RWPE1 (cell line): ENCODE data around the gene TDRD6.
"Not testable (repeated sequence)": the region's sequence is repeated elsewhere in the genome, so short reads cannot be mapped to it uniquely, and the experiment has no call there.

Experiments used
- CTCF ChIA-PET: fragments of 350-600 bp; sonication (Branson Sonifier 250); formaldehyde crosslinking; extraction: SDS; loops from one replicate; lab custom pipeline; 2021; lab: Yijun Ruan, JAX
- POLR2A ChIA-PET: fragments of 400-600 bp; formaldehyde crosslinking; extraction: SDS; loops from one replicate; lab custom pipeline; 2020; ENCODE audit warnings: antibody characterized with exemption; ENCODE audit not compliant: low non-redundant PET; lab: Yijun Ruan, JAX
- DNase-seq: peaks from one replicate; pipeline ENCODE4 v3.0.0; 2012; ENCODE audit warnings: low spot score
- H3K27ac ChIP-seq: fragments of 450-650 bp; 2 replicates; pipeline ENCODE4 v1.5.1; 2017
- CTCF ChIP-seq: fragments of 450-650 bp; conservative IDR thresholded peaks from 2 replicates; pipeline ENCODE4 v1.5.1; 2017; ENCODE audit warnings: low read depth, mild to moderate bottlenecking

TDRD6 gene

GRCh38 chr6:46736906-46737305, 49.2 kb downstream of the TDRD6 start:
- peak; percentile 38 for DNase-seq
- CTCF ChIA-PET, result no interaction called here
- no peak overlapping the region for H3K27ac ChIP-seq
- POLR2A ChIA-PET, result interaction anchor here (0.7 kb wide), 1 partner anchor 450 kb away, joined by 3 read pairs; no protein-coding TSS in a partner anchor
- no peak for TF ChIP-seq CTCF

GRCh38 chr6:46741482-46741881, 53.8 kb downstream of the TDRD6 start:
- H3K27ac ChIP-seq, result no peak overlapping the region
- TF ChIP-seq CTCF, result no peak
- POLR2A ChIA-PET, result no interaction called here
- CTCF ChIA-PET, result no interaction called here
- DNase-seq, result no peak

DNA sequence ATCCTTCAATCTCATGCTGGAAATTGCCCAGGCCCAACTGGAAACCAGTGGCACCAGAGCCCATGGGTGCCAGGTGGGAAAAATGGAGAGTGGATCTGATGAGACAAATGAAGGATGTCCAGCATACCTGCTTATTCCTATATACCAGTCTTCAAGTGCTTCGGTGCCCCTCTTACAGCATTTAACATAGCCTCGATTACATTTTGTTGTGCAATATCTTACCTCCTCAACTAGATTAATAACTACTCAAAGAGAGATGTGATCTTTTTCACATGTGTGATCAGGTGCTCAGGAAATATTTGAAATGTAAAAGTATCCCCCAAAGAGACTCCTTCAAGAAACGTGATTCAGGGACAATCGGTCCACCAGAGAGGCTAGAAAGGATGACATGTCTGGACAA, 54.2 kb downstream of the TDRD6 start:
- no peak overlapping the region for H3K27ac ChIP-seq
- POLR2A ChIA-PET, result no interaction called here
- no peak for DNase-seq
- TF ChIP-seq CTCF, result no peak
- CTCF ChIA-PET, result no interaction called here

DNA sequence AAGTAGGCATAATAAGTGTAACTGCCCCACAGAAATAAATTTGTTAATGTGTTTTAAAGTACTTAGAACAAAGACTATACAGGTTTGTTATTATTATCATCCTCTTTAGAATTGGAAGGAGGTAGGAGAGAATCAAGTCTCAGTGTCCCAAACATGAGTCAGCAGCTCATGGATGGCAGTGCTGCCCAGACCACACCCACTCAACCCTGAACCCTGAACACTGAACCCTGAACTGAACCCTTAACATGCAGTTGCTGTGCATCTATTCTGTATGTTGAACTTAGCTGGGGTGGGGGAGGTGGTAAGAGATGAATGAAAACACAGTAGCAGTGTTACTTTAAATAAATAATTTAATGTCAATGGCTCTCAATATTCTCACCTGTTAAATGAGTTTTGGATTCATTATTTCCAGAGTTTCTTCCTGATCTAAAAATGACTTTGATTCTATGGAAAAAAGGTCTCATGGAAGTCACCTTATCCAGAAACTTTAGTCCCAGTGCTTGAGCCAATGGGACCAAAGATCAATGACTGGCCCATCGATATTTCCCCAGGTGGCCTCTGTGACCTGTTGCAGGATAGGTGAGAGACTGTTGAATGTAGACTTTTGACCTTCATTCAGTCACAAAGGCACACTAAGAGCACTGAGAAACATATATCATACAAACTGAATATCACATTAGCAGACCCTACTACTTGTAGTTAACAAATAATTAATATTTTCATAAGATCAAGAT, 55.9 kb downstream of the TDRD6 start:
- POLR2A ChIA-PET, result no interaction called here
- DNase-seq, result no peak
- CTCF ChIA-PET, result no interaction called here
- TF ChIP-seq CTCF, result no peak
- H3K27ac ChIP-seq, result no peak overlapping the region

GRCh38 chr6:46744159-46744725, 56.6 kb downstream of the TDRD6 start:
- POLR2A ChIA-PET, CTCF ChIA-PET, H3K27ac ChIP-seq, DNase-seq: not testable (repeated sequence)

GRCh38 chr6:46745973-46746372, 58.3 kb downstream of the TDRD6 start:
- ChIA-PET CTCF (interaction anchor here (0.6 kb wide), 1 partner anchor 193 kb away, joined by 8 read pairs; no protein-coding TSS in a partner anchor), POLR2A (no interaction called here)
- DNase-seq, result no peak
- no peak for TF ChIP-seq CTCF
- no peak overlapping the region for H3K27ac ChIP-seq

DNA sequence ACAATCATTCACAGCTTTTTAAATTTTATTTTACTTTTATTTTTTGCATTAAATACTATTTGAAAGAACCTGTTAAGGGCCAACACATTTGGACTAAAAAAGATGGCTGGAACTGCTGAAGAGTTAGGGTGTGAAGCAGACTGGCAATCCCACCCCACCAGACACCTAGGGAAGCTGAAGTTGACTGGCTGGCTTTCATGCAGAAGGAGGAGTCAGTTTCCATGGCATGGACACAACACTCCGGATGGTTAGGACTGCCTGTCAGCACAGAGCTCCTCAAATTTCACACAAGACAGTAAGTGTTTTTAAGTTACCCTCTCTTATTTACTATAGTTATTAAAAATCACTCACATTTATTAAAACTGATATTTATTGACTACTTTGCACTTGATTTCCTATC, 59.0 kb downstream of the TDRD6 start, which contains the start of gene ANKRD66:
Gene ANKRD66 (plus strand): TSS at position 238 of the 400 bp plus-strand sequence. CDS start 5,016 bp downstream, outside the sequence.
- no peak for DNase-seq
- ChIA-PET CTCF (no interaction called here), POLR2A (no interaction called here)
- no peak within 1 kb of the TSS for H3K27ac ChIP-seq
- no peak for TF ChIP-seq CTCF
